Thyroid gland (tissue), 4 donors: ENCODE measurements around the gene ANTXR1.

ENCODE experiments used
- CTCF ChIP-seq, 6 experiments: fragments of 200-600 bp in 3 of 6; fragments of 450-650 bp in 3 of 6; sonication (generic) in 3 of 6; IDR thresholded peaks; one replicate each; pipeline ENCODE4 v1.5.1; 2016 to 2019; ENCODE audit warnings: antibody characterized with exemption in 6 of 6, mild to moderate bottlenecking in 2 of 6, inconsistent platforms in 1 of 6, moderate library complexity in 1 of 6
- POLR2A ChIP-seq, 2 donors: fragments of 450-650 bp; IDR thresholded peaks; one replicate each; pipeline ENCODE4 v1.6.1; 2017; ENCODE audit warnings: antibody characterized with exemption in 2 of 2, mild to moderate bottlenecking in 2 of 2, moderate library complexity in 1 of 2

GRCh38 chr2:69104261-69104660 is 91.3 kb downstream of the ANTXR1 start:
- TF ChIP-seq CTCF (IDR thresholded peaks at IDR 0.05) (no peak), POLR2A (IDR thresholded peaks at IDR 0.05) (no peak)
